ENCODE data around the gene HMSD. TPM values are rescaled to one million over a fixed set of nuclear protein-coding genes. Genes with fewer than 3 reads are reported as not detected.
A peak's percentile ranks its signal among the peaks of the same experiment; 100 is the strongest.

HMSD gene
- total and polyA plus RNA-seq, 2 of the 4 experiments (the other 2 are of a cell fraction), result 0.17 to 0.36 TPM

GRCh38 chr18:63975628-63976027 is 26.5 kb downstream of the HMSD start:
- Histone ChIP-seq H3K56ac (ENCODE audit: extremely low read depth, insufficient read depth, low read length) (no peak overlapping the region), H3K79me1 (ENCODE audit: low read depth in 1 of 2, low read length in 2 of 2) (peaks cover 24 to 58% of the 10 kb centered on the region in 2 experiments), H3K9me1 (ENCODE audit: insufficient read depth, low read length) (no peaks in the 10 kb centered on the region; the same call in 1 of the 2 replicates), H2BK15ac (ENCODE audit: low read depth, low read length) (no peak overlapping the region), H3K36me3 (ENCODE audit: control insufficient read depth, insufficient read depth, low read length) (no peaks in the 10 kb centered on the region), H3K4ac (ENCODE audit: low read depth, low read length) (no peak overlapping the region), H3K9ac (ENCODE audit: low read depth, low read length) (no peak overlapping the region), H3K4me1 (ENCODE audit: control insufficient read depth, insufficient read depth, low read length) (peaks cover 7% of the 10 kb centered on the region), H2AFZ (replicated peaks; ENCODE audit: low read length, poor library complexity) (no peak overlapping the region), H2AK9ac (replicated peaks; ENCODE audit: low read depth, low read length, poor library complexity) (no peak overlapping the region), H3K9me3 (ENCODE audit: control insufficient read depth, insufficient read depth, low read length) (no peaks in the 10 kb centered on the region), H3K27ac (ENCODE audit: insufficient read depth, low read length) (no peak overlapping the region), H4K20me1 (ENCODE audit: insufficient read depth, low read length) (no peaks in the 10 kb centered on the region), H3K14ac (replicated peaks; ENCODE audit: low read depth, low read length) (no peak overlapping the region), H3K27me3 (ENCODE audit: control insufficient read depth, insufficient read depth, low read length) (no peaks in the 10 kb centered on the region), H3K23ac (ENCODE audit: low read depth, low read length) (no peak overlapping the region), H4K91ac (ENCODE audit: insufficient read depth, low read depth, low read length) (no peak overlapping the region), H2BK5ac (ENCODE audit: low read depth, low read length, poor library complexity, severe bottlenecking) (no peak overlapping the region), H4K5ac (ENCODE audit: low read depth, low read length) (no peak overlapping the region), H4K8ac (ENCODE audit: low read depth in 2 of 2, low read length in 2 of 2) (peak overlapping the region in 1 of 2 experiments; percentile 32; a peak in 2 of 4 replicates), H3K18ac (ENCODE audit: low read depth, low read length) (no peak overlapping the region), H2AK5ac (ENCODE audit: low read depth, low read length) (no peak overlapping the region), H3K4me3 (ENCODE audit: insufficient read depth, low read depth, low read length) (no peak overlapping the region), H2BK120ac (ENCODE audit: low read depth, low read length) (no peak overlapping the region), H2BK20ac (ENCODE audit: low read depth, low read length) (no peak overlapping the region), H3K4me2 (ENCODE audit: low read depth, low read length) (no peak overlapping the region)
- WGBS, 2 experiments (ENCODE audit: extremely low coverage in 2 of 2, insufficient read length in 1 of 2), result no CpG with 5 or more reads among the region's 3 CpGs
- DNase-seq (no peak), ATAC-seq (ENCODE audit: low read depth) (no peak)
- no peak for TF ChIP-seq SMC3 (IDR thresholded peaks at IDR 0.05; ENCODE audit: low read depth, low read length)
- no peak for TF ChIP-seq NFE2L2 (IDR thresholded peaks at IDR 0.05; ENCODE audit: low read depth, low read length)
- no peak for TF ChIP-seq POLR2A (IDR thresholded peaks at IDR 0.05; ENCODE audit: low read depth, low read length)
- TF ChIP-seq RAD21 (IDR thresholded peaks at IDR 0.05; ENCODE audit: low read length), result no peak
- TF ChIP-seq CEBPB (IDR thresholded peaks at IDR 0.05; ENCODE audit: low read depth, low read length), result no peak
- TF ChIP-seq ELK1 (IDR thresholded peaks at IDR 0.05; ENCODE audit: borderline replicate concordance, low read depth, low read length), result no peak
- intact Hi-C loops (cut with micrococcal nuclease) (loop anchor here (5.0 kb wide), 1 partner anchor 93 kb away; no protein-coding TSS in a partner anchor), dilution Hi-C loops (cut with HindIII; ENCODE audit: low sequenced_read_pairs, unreplicated experiment) (no loop called here), in situ Hi-C loops (cut with MboI; ENCODE audit: low sequenced_read_pairs) (no loop called here)
- BruUV-seq (replicated peaks), result no TSS peak
- POLR2A ChIA-PET (ENCODE audit: unreplicated experiment), result interaction anchor here (0.7 kb wide), 1 partner anchor 1715 kb away, joined by 3 read pairs; no protein-coding TSS in a partner anchor
- CTCF ChIA-PET, result interaction anchor here (1.0 to 3.7 kb wide), 4 partner anchors 12 to 53 kb away, joined by 3 to 20 read pairs (median 3); no protein-coding TSS in a partner anchor

Measured in IMR-90 (cell line).